HG03097 (cell line): ENCODE measurements around the gene PAX8.
"Not testable (repeated sequence)": the region's sequence is repeated elsewhere in the genome, so short reads cannot be mapped to it uniquely, and the experiment has no call there.

Experiments used
- ATAC-seq: cut with Tn5 transposase; IDR thresholded peaks from one replicate; pipeline ENCODE4 v1.9.1; 2021; ENCODE audit not compliant: unreplicated experiment, low FRiP score

The PAX8 gene

DNA sequence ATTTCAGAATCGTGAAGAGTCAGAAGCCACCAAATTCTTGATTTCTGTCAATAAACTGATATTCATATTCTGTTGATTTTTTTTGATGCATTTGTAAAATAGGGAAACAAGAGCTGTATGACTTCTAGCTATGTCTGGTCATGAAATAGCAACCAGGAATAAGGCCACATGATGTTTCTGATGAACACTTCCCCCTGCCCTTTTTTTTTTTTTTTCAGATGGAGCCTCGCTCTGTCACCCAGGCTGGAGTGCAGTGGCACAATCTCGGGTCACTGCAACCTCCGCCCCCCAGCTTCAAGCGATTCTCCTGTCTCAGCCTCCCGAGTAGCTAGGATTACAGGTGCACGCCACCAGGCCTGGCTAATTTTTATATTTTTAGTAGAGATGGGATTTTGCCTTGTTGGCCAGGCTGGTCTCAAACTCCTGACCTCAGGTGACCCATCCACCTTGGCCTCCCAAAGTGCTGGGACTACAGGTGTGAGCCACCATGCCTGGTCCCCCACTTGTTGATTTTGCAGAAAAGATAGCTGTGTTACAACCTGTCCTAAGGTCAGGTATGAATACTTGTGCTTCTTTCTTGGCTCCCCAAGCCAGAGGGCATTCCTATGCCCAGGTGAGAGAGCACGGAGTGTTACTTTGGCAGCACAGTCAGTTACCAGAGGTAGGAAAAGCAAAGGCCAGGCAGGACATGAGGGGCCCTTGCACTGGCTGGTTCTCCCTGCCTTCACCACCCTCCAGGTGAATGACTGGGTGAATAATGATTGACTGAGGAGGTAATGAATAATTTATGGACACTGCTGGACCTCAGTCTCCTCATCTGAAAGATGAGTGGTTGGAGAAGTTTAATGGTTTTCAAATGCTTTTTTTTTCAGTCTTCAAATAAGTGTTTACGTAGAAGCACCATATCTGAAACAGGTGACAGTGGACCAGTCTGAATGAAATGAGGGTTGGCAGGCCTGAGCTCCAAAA, 39.6 kb downstream of the PAX8 start:
- no peak for ATAC-seq

- no peak for ATAC-seq
Observed at GRCh38 chr2:113237604-113238160, 41.0 kb downstream of the PAX8 start.

- ATAC-seq, result no peak
Observed at GRCh38 chr2:113236367-113237159, 42.2 kb downstream of the PAX8 start.

DNA sequence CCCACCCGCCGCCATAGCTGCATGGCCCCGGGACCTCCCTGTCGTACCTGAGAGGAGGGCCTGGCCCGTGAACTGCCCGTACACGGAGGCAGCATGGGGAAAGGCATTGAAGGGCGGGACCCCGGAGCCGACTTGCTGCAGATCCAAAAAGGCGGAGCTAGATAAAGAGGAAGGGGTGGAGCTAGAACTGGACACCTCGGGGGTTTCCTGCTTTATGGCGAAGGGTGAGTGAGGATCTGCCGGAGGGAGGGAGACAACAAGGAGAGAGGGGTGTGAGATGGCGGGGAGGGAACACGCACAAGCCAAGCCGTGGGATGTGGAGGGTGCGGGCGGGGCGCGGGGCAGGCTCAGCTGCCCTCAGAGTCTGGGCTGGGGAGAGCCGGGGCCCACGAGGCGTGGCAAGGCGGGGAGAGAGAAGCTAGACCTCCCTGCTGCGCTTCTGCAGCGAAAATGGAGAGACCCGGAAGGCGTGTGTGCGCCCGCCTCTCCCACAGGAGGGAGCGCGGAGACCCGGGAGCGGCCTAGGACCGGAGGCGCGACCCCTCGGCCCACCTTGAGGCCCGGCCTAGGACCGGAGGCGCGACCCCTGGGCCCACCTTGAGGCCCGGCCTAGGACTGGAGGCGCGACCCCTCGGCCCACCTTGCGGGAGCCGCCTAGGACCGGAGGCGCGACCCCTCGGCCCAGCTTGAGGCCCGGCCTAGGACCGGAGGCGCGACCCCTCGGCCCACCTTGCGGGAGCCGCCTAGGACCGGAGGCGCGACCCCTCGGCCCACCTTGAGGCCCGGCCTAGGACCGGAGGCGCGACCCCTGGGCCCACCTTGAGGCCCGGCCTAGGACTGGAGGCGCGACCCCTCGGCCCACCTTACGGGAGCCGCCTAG, 43.1 kb downstream of the PAX8 start:
- not testable (repeated sequence) for ATAC-seq

GRCh38 chr2:113234721-113235346, 43.9 kb downstream of the PAX8 start:
- no peak for ATAC-seq

DNA sequence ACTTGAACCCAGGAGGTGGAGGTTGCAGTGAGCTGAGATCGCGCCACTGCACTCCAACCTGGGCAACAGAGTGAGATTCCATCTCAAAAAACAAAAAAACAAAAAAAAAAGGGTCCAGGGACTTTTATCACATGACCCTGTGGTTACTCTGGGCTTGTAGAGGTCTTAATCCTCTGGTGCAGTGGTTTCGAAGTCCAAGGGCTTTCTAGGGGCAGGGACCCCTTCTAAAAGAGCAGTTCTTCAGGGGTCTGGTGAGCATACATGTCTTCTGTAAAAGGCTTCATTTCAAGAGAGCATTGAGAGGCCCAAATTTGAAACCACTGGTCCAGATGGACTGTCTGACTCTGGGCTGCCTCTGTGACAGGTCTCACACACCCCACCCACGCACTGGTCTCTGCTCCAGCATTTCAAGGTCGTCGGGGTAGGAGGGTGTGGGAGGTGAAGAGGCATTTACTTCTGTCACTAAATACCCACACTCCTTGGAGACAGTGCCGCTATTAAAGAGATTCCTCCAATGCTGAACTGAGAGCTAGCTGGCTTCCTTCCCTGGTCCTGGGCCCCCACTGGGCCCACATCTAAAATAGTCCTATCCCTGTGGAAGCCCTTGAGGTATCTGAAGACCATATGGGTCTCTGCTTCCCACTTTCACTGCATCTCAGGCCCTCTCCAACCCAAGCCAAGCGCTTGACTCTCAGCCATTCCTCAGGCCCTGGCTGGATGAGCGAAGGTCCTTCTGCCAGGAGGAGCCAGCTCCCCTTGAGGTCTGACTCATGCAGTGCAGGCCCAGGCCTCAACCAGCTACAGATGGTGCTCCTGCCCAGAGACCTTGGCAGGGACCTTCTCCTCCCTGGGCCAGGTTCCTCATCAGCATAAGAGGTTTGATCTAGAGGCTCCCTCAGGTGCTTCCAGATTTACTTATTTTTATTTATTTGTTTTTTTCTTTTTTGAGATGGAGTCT, 44.8 kb downstream of the PAX8 start:
- ATAC-seq, result no peak

- ATAC-seq, result no peak
Observed at GRCh38 chr2:113232740-113233139, 46.0 kb downstream of the PAX8 start.

- ATAC-seq, result no peak
Observed at GRCh38 chr2:113232123-113232522, 46.6 kb downstream of the PAX8 start.

DNA sequence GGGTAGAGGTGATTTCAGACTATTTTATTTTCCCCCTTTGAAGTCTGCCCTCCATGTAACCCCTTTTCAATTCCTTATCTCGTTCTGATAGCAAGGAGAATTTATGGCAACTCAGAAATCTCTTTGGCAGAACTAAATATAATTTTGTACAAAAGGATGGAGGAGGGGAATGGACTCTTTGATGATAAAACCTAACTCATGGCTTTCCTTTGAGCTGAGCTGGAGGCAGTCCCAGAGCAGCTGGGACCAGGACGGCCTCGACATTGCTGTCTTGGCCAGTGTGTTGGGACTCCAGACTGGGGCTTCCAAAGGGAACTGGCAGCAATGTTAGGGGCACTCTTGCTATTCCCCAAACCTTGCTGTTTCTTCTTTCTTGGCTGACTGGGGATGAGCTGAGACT, 47.7 kb downstream of the PAX8 start:
- no peak for ATAC-seq

DNA sequence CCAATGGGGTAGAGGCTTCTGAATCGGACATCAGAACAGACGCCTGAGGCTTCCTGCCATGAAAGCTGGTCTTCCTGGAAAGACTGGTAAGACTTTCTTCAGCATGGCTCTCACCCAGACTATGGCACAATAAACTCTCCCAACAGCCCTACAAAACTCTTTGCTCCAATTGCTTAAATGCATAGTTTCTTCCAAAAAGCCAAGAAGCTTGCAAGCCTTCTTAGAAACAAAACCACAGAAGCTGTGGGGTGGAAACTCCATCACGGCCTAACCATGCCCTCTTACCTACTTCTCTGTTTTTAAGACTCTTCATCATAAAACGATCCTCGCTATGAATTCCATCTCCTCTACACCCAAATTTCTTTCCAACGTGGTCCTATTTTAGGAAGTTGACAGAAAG, 48.2 kb downstream of the PAX8 start:
- ATAC-seq, result no peak

DNA sequence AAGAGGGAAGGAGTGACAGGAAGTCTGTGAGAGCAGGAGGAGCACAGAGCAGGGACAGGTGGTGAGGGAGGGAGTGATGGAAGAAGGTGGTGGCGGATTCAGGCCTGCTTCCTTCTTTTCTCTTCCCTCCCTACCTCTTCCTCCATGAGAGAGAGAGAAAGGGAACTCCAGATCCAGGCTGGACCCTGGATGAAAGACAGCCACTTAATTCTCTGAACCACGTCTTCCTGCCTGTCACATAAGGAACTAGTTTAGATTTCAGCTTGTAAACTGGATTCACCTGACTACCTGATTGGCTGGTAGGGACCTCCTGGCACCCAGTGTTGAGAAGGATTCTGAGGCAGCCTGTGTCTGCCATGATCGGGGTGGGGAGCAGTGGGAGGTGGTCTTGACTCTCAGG, 48.9 kb downstream of the PAX8 start:
- ATAC-seq, result no peak

GRCh38 chr2:113228991-113229716, 49.6 kb downstream of the PAX8 start:
- ATAC-seq, result no peak

- no peak for ATAC-seq
Observed at GRCh38 chr2:113228351-113228750, 50.4 kb downstream of the PAX8 start.

DNA sequence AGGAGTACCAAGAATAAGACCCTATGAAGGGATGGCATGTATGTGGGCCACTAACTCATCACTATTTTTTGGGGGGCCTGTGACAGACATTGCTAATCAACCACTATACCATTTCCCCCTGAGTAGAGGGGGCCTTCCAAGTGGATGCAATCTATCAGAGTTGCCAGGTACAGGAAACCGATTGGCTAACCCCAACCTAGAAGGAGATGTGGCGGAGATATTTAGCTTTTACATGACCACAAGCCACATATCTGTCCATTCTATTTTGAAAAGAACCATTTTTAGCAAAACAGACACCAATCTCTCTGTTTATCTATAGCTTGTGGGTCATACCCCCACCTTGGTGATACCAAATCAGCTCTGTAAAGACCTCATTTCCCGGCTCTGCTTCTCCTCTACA, 51.0 kb downstream of the PAX8 start:
- ATAC-seq, result no peak

GRCh38 chr2:113227290-113227689, 51.4 kb downstream of the PAX8 start:
- ATAC-seq, result no peak

GRCh38 chr2:113226462-113226861, 52.3 kb downstream of the PAX8 start:
- no peak for ATAC-seq

DNA sequence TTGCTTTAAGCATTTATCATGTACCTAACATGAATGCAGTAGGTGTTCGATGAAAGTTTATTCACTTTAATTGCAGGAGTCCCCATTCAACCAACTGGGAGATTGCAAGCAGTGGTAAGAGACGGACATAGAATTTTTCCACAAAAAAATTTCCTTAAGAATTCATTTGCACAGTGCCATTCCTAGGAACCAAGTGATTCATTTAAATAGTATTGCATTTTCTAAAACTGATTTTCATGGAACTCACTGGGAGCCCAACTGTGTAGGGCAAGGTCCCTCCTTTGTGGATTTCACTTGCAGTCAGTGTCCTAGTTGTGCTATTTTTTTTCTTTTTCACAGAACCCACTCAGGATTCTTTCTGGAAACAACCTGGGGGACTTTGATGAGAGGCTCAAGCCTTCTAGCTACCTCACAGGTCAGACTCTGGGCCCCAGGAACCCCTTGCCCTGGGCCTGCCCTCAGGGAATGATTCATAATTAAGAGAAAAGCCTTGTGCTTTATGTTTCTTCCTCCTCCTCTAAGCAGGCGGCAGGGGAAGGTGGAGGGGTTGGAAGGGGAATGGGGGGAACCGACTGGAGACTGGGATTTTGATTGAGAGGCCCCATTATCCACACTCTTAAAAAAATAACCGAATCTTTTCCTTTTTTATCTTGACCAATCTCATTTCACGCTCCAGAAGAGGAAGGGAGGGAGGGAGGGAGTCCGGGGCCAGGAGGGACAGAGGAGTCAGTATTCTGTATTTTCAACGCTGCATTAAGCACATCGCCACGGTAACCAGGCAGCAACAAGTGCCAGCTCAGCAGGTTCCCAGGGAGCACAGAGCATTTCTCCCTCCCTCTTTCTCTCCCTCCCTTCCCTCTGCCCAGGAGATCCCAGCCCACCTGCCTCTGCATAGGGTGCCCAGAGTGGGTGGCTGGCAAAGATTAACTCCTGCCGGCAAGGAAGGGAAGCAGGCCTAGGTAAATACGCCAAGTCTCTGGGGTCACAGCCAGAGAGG, 53.2 kb downstream of the PAX8 start:
- no peak for ATAC-seq
